ENCODE measurements around the gene CAMK2D.

Gene CAMK2D

GRCh38 chr4:113457121-113457520, 304.4 kb downstream of the CAMK2D start:
- H3K4me3 ChIP-seq (replicated peaks; ENCODE audit: low read depth, low read length) = no peak overlapping the region
- TF ChIP-seq CTCF (IDR thresholded peaks at IDR 0.05; ENCODE audit: insufficient read depth, low read length, poor library complexity, severe bottlenecking) = no peak
- DNase-seq (ENCODE audit: extremely low read depth, insufficient read length) = no peak
- no peaks in the 10 kb centered on the region for H3K27me3 ChIP-seq (replicated peaks; ENCODE audit: control insufficient read depth, insufficient read depth, low read length)
- H3K36me3 ChIP-seq (ENCODE audit: control insufficient read depth, insufficient read depth, low read length) = no peaks in the 10 kb centered on the region

GRCh38 chr4:113455061-113455460, 306.5 kb downstream of the CAMK2D start:
- DNase-seq (ENCODE audit: extremely low read depth, insufficient read length) = no peak
- Histone ChIP-seq H3K27me3 (replicated peaks; ENCODE audit: control insufficient read depth, insufficient read depth, low read length) (no peaks in the 10 kb centered on the region), H3K36me3 (ENCODE audit: control insufficient read depth, insufficient read depth, low read length) (no peaks in the 10 kb centered on the region), H3K4me3 (replicated peaks; ENCODE audit: low read depth, low read length) (no peak overlapping the region)
- no peak for TF ChIP-seq CTCF (IDR thresholded peaks at IDR 0.05; ENCODE audit: insufficient read depth, low read length, poor library complexity, severe bottlenecking)

GRCh38 chr4:113452868-113453620, 308.5 kb downstream of the CAMK2D start:
- TF ChIP-seq CTCF (IDR thresholded peaks at IDR 0.05; ENCODE audit: insufficient read depth, low read length, poor library complexity, severe bottlenecking) = no peak
- H3K27me3 ChIP-seq (replicated peaks; ENCODE audit: control insufficient read depth, insufficient read depth, low read length) = no peaks in the 10 kb centered on the region
- H3K36me3 ChIP-seq (ENCODE audit: control insufficient read depth, insufficient read depth, low read length) = no peaks in the 10 kb centered on the region
- no peak overlapping the region for H3K4me3 ChIP-seq (replicated peaks; ENCODE audit: low read depth, low read length)
- DNase-seq (ENCODE audit: extremely low read depth, insufficient read length) = no peak

- Histone ChIP-seq H3K36me3 (ENCODE audit: control insufficient read depth, insufficient read depth, low read length) (no peaks in the 10 kb centered on the region), H3K4me3 (replicated peaks; ENCODE audit: low read depth, low read length) (no peak overlapping the region), H3K27me3 (replicated peaks; ENCODE audit: control insufficient read depth, insufficient read depth, low read length) (no peaks in the 10 kb centered on the region)
- no peak for DNase-seq (ENCODE audit: extremely low read depth, insufficient read length)
- no peak for TF ChIP-seq CTCF (IDR thresholded peaks at IDR 0.05; ENCODE audit: insufficient read depth, low read length, poor library complexity, severe bottlenecking)
Observed at GRCh38 chr4:113452152-113452551, 309.4 kb downstream of the CAMK2D start.

- TF ChIP-seq CTCF (IDR thresholded peaks at IDR 0.05; ENCODE audit: insufficient read depth, low read length, poor library complexity, severe bottlenecking) = no peak
- no peaks in the 10 kb centered on the region for H3K36me3 ChIP-seq (ENCODE audit: control insufficient read depth, insufficient read depth, low read length)
- H3K4me3 ChIP-seq (replicated peaks; ENCODE audit: low read depth, low read length) = no peak overlapping the region
- H3K27me3 ChIP-seq (replicated peaks; ENCODE audit: control insufficient read depth, insufficient read depth, low read length) = no peaks in the 10 kb centered on the region
- no peak for DNase-seq (ENCODE audit: extremely low read depth, insufficient read length)
Observed at GRCh38 chr4:113450295-113451080, 311.1 kb downstream of the CAMK2D start.

Measured in GM06990 (cell line).